OCI-LY3 (cell line): ENCODE measurements around the gene MAPK14.

Experiments used
- H2AFZ ChIP-seq: fragments of 200-600, 300-600 bp; shearing (Covaris generic); 2 replicates; pipeline ENCODE4 v1.6.0; 2014; ENCODE audit warnings: antibody characterized with exemption, low read depth, low read length
- H3K27ac ChIP-seq: fragments of 200-600, 300-600 bp; sonication (generic); 2 replicates; pipeline ENCODE4 v1.5.1; 2014; ENCODE audit warnings: mild to moderate bottlenecking, low read length, moderate library complexity, mixed read lengths
- H3K27me3 ChIP-seq: fragments of 200-600, 300-600 bp; sonication (generic); 2 replicates; pipeline ENCODE4 v1.6.1; 2014; ENCODE audit warnings: low read depth, low read length, mixed read lengths
- H3K36me3 ChIP-seq: fragments of 200-600, 300-600 bp; sonication (generic); replicated peaks from 2 replicates; pipeline ENCODE3; 2014; ENCODE audit warnings: low read depth, low read length, mixed read lengths
- H3K4me1 ChIP-seq: fragments of 300-600, 200-600 bp; sonication (generic); 2 replicates; pipeline ENCODE4 v1.6.1; 2014; ENCODE audit warnings: low read length, mixed read lengths
- H3K4me2 ChIP-seq: fragments of 200-600, 300-600 bp; sonication (generic); 2 replicates; pipeline ENCODE4 v1.6.1; 2014; ENCODE audit warnings: low read length, mixed read lengths
- H3K4me3 ChIP-seq: fragments of 300-600, 200-600 bp; sonication (generic); 2 replicates; pipeline ENCODE4 v1.5.1; 2014; ENCODE audit warnings: antibody characterized with exemption, mild to moderate bottlenecking, low read length, moderate library complexity
- H3K79me2 ChIP-seq: fragments of 300-600, 200-600 bp; shearing (Covaris generic); 2 replicates; pipeline ENCODE4 v1.6.1; 2014; ENCODE audit warnings: mild to moderate bottlenecking, low read length, mixed read lengths
- H3K9ac ChIP-seq: fragments of 300-600, 200-600 bp; shearing (Covaris generic); 2 replicates; pipeline ENCODE4 v1.6.0; 2014; ENCODE audit warnings: mild to moderate bottlenecking, low read length, moderate library complexity
- H3K9me3 ChIP-seq: fragments of 200-600, 300-600 bp; shearing (Covaris generic); 2 replicates; pipeline ENCODE4 v1.6.1; 2014; ENCODE audit warnings: low read length, mixed read lengths; ENCODE audit not compliant: insufficient read depth
- H4K20me1 ChIP-seq: fragments of 200-600, 300-600 bp; sonication (generic); 2 replicates; pipeline ENCODE4 v1.6.1; 2016; ENCODE audit warnings: low read length, mixed read lengths; ENCODE audit not compliant: insufficient read depth
- EZH2phosphoT487 ChIP-seq: fragments of 200-600 bp; shearing (Covaris generic); IDR thresholded peaks from 2 replicates; pipeline ENCODE4 v1.6.1; 2018; ENCODE audit warnings: antibody characterized with exemption, mixed run types, low read depth
- TF ChIP-seq, protein P1 (sequence below): fragments of 200-600, 300-600 bp; sonication (generic); IDR thresholded peaks from 2 replicates; pipeline ENCODE4 v1.5.1; 2014; ENCODE audit warnings: antibody characterized with exemption, low read length, low read depth

MAPK14 gene

GRCh38 chr6:36126121-36126520 is 98.5 kb downstream of the MAPK14 start:
- Histone ChIP-seq H3K9me3 (no peaks in the 10 kb centered on the region), H3K9ac (no peak overlapping the region), H3K27ac (no peak overlapping the region), H3K36me3 (no peaks in the 10 kb centered on the region), H3K4me3 (no peak overlapping the region), H3K4me1 (peaks cover 16% of the 10 kb centered on the region), H4K20me1 (no peaks in the 10 kb centered on the region), H2AFZ (no peak overlapping the region), H3K79me2 (no peaks in the 10 kb centered on the region), H3K4me2 (no peak overlapping the region), H3K27me3 (peaks cover 3% of the 10 kb centered on the region; the same call in 1 of the 2 replicates)
- TF ChIP-seq EZH2phosphoT487: no peak
- TF ChIP-seq, protein P1, sequence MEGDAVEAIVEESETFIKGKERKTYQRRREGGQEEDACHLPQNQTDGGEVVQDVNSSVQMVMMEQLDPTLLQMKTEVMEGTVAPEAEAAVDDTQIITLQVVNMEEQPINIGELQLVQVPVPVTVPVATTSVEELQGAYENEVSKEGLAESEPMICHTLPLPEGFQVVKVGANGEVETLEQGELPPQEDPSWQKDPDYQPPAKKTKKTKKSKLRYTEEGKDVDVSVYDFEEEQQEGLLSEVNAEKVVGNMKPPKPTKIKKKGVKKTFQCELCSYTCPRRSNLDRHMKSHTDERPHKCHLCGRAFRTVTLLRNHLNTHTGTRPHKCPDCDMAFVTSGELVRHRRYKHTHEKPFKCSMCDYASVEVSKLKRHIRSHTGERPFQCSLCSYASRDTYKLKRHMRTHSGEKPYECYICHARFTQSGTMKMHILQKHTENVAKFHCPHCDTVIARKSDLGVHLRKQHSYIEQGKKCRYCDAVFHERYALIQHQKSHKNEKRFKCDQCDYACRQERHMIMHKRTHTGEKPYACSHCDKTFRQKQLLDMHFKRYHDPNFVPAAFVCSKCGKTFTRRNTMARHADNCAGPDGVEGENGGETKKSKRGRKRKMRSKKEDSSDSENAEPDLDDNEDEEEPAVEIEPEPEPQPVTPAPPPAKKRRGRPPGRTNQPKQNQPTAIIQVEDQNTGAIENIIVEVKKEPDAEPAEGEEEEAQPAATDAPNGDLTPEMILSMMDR: no peak

DNA sequence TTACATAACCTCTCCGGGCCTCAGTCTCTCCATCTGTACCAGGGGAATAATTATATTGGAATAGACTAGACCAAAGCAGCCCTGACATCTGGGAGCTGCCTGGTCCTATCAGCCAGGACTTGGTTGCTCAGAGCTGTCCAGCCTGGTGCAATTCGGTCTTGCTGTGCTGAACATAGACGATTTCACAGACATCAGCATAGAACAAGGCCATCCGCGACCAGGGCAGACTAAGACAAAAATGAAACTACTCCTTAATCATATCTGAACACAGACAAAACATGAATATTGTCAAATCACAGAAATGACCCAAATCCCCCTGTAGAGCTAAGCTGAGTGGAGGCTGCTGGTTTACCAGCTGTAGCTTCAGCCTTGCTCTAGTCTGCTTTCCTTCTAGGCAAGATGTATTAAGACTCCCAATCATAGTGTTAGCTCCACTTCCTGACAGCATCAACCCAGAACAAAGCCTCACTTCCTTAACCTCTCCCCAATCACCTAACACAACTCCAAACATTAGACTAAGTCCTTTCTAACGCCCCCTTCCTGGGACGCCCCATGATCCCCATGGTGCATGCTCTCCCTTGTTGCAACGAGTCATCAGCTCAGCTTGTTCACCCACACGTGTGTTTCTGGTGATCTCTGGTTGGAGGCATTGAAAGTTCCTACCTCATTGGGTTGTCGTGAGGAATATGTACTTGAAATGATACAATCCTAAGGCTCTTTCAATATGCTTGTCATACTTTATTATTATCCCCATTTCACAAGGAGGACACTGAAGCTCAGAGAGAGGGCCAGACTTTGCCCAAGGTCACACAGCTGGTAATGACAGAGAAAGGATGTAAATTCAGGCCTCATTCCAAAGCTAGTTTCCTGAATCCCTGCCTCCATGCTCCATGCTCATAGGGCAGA is 99.2 kb downstream of the MAPK14 start:
- H3K27ac ChIP-seq: no peak overlapping the region
- H4K20me1 ChIP-seq: no peaks in the 10 kb centered on the region
- H3K27me3 ChIP-seq: peaks cover 3% of the 10 kb centered on the region; the same call in 1 of the 2 replicates
- TF ChIP-seq, protein P1: no peak
- no peak for TF ChIP-seq EZH2phosphoT487
- H3K9ac ChIP-seq: no peak overlapping the region
- no peaks in the 10 kb centered on the region for H3K36me3 ChIP-seq
- no peak overlapping the region for H3K4me2 ChIP-seq
- H3K79me2 ChIP-seq: no peaks in the 10 kb centered on the region
- H3K4me3 ChIP-seq: no peak overlapping the region
- no peaks in the 10 kb centered on the region for H3K9me3 ChIP-seq
- peaks cover 18% of the 10 kb centered on the region for H3K4me1 ChIP-seq
- no peak overlapping the region for H2AFZ ChIP-seq

DNA sequence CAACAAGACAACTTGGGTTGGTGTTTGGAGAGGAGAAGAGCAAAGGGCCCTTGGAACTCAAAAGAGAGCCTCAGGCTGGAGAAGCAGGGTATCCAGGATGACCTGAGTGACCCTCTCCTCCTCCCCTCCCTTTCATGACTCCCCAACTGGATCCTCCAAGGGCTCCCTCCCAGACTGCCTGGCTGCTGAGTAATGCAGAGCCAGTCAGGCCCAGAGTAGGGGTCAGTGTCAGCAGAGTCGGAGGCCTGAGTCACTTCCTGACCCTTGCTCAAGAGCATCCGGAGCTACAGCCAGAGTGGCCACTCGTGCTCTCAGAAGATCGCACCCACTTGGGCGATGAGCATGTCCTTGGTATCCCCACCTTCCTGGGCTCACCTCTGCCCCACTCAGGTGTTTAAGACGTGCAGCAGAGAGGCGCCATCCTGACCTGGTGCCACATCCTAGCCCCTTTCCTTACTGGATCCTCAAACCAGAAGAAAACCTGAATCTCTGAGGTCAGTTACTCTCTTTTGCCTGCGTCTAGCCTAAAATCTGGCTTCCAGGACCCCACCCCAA is 99.9 kb downstream of the MAPK14 start:
- H3K27me3 ChIP-seq: peaks cover 3% of the 10 kb centered on the region; the same call in 1 of the 2 replicates
- no peaks in the 10 kb centered on the region for H3K79me2 ChIP-seq
- peaks cover 24% of the 10 kb centered on the region for H3K4me1 ChIP-seq
- H2AFZ ChIP-seq: no peak overlapping the region
- no peak overlapping the region for H3K9ac ChIP-seq
- H4K20me1 ChIP-seq: no peaks in the 10 kb centered on the region
- TF ChIP-seq, protein P1: no peak
- TF ChIP-seq EZH2phosphoT487: no peak
- H3K4me3 ChIP-seq: no peak overlapping the region
- H3K36me3 ChIP-seq: no peaks in the 10 kb centered on the region
- no peak overlapping the region for H3K4me2 ChIP-seq
- no peak overlapping the region for H3K27ac ChIP-seq
- no peaks in the 10 kb centered on the region for H3K9me3 ChIP-seq

- no peaks in the 10 kb centered on the region for H3K79me2 ChIP-seq
- no peak overlapping the region for H2AFZ ChIP-seq
- no peaks in the 10 kb centered on the region for H3K9me3 ChIP-seq
- no peak overlapping the region for H3K4me3 ChIP-seq
- TF ChIP-seq EZH2phosphoT487: no peak
- TF ChIP-seq, protein P1: no peak
- no peak overlapping the region for H3K9ac ChIP-seq
- H3K4me1 ChIP-seq: peaks cover 24% of the 10 kb centered on the region
- no peak overlapping the region for H3K4me2 ChIP-seq
- H3K27ac ChIP-seq: no peak overlapping the region
- no peaks in the 10 kb centered on the region for H3K36me3 ChIP-seq
- peaks cover 3% of the 10 kb centered on the region; the same call in 1 of the 2 replicates for H3K27me3 ChIP-seq
- H4K20me1 ChIP-seq: no peaks in the 10 kb centered on the region
These were observed 100.5 kb downstream of the MAPK14 start for GRCh38 chr6:36128073-36128472.
